Measurements from ENCODE around the gene DNAH12.

DNAH12 gene

GRCh38 chr3:57544181-57545125 is at the start of gene DNAH12:
Gene DNAH12, minus strand, starts transcription at chr3:57544344. Its CDS starts 1,474 bp downstream, at chr3:57542870.
- FAIRE-seq: no peak

DNA sequence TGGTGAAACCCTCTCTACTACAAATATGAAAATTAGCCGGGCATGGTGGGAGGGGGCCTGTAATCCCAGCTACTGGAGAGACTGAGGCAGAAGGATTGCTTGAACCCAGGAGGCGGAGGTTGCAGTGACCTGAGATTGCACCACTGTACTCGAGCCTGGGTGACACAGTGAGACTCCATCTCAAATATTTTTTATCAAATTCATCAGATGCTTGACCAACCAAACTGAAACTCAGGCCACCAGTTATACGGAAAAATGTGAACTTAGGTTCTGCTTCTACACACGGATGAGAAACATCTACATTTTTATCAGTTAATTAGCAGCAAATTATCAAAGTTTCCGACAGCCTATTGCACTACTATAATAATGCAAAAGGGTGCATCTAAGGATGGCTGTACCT is 48.2 kb upstream of the DNAH12 start:
- FAIRE-seq: no peak

DNA sequence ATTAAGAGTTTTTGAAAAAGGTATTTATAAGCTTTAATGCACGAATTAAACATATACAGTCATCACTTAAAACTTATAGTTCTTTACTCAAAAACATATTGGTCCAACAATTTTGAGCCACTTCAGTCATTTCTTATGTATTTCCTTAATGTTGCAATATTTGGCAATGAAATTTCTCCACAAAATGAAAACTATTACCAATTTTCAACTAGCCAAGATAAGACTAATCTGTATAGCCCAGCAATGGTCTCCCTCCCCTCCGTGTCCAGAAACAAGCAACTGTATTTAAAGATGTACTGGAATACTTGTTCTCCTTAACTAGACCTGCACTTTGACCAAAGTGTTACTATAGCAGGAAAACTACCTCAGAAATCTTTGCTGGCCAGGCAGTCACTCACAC is 43.8 kb upstream of the DNAH12 start:
- no peak for FAIRE-seq

DNA sequence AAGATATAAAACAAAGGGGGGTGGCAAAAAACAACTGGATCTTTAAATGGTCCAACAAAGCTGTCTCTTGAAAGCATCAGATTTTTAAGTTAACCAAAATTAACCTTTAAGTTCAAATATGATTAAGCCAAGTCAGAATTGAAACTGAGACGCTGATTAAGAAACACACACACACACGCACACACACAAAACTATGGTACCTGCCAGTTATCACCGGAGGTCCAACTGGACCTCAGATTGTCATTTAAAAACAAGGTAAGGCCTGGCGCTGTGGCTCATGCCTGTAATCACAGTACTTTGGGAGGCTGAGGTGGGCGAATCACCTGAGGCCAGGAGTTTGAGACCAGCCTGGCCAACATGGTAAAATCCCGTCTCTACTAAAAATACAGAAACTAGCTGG is 42.6 kb upstream of the DNAH12 start:
- no peak for FAIRE-seq

GRCh38 chr3:57583544-57583943 is 39.4 kb upstream of the DNAH12 start:
- no peak for FAIRE-seq

GRCh38 chr3:57582474-57583168 is 38.5 kb upstream of the DNAH12 start:
- FAIRE-seq: no peak

GRCh38 chr3:57577801-57578200 is 33.7 kb upstream of the DNAH12 start:
- FAIRE-seq: no peak

GRCh38 chr3:57575966-57576626 is 32.0 kb upstream of the DNAH12 start:
- FAIRE-seq: no peak

DNA sequence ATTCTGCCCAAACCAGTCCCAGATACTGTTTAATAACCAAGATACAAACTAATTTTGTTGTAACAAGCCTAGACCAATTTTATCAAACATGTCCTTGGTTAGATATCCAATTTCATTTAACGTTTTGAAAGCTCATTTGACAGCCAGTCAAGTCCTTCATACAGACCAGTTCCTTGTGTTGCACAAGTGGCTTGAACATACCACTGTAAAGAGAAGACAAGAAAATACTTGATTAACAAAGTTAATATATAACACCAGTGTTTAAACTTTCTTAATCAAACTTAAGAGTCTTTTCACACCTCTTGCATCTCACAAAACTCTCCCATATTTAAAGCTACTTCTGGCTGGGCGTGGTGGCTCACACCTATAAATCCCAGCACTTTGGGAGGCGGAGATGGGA is 28.0 kb upstream of the DNAH12 start:
- FAIRE-seq: peak; percentile 41

DNA sequence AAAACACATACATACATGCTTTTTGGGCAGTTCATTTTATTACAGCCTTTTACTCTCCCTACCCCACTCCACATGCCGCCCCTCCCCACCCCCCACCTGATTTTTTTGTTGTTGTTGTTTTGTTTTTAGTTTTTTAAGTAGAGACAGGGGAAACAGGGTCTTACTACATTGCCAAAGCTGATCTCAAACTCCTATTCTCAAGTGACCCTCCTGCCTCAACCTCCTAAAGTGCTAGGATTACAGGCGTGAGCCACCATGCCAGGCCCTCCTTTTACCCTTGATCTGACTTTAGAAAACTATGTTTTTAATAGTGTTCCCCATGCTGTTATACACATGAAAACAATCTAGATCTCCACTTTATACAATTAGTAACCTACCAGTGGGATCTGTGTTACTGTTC is 26.7 kb upstream of the DNAH12 start:
- no peak for FAIRE-seq

DNA sequence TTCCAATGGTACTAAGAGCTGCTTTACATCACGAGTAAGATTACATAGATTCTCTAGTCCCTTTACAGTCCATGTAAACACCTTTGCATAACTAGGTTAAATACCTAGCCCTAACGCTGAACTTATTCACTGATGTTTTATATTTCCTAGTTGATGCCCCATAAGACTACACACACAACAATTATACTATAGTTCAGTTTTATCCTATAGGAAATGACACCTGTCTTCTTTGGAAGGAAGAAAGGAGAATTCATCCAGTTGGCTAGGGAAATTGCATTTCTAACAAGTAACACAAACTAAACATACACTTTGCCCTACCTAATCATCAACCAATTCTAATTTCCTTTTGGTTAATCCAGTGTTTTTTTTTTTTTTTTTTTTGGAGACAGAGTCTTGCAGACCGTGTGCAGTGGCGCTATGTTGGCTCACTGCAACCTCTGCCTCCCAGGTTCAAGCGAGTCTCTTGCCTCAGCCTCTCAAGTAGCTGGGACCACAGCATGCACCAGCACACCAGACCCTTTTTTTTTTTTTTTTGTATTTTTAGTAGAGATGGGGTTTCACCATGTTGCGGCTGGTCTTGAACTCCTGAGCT is 25.8 kb upstream of the DNAH12 start:
- FAIRE-seq: no peak

DNA sequence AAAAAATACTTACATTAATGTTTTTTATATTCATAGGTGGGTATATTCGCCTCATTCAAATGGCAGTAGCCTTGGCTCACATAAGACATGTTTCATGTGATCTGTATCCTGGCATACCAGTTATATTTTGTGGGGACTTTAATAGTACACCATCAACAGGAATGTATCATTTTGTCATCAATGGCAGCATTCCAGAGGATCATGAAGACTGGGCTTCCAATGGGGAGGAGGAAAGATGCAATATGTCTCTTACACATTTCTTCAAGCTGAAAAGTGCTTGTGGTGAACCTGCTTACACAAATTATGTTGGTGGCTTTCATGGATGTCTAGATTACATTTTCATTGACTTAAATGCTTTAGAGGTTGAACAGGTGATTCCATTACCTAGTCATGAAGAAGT is 15.4 kb upstream of the DNAH12 start:
- FAIRE-seq: no peak

DNA sequence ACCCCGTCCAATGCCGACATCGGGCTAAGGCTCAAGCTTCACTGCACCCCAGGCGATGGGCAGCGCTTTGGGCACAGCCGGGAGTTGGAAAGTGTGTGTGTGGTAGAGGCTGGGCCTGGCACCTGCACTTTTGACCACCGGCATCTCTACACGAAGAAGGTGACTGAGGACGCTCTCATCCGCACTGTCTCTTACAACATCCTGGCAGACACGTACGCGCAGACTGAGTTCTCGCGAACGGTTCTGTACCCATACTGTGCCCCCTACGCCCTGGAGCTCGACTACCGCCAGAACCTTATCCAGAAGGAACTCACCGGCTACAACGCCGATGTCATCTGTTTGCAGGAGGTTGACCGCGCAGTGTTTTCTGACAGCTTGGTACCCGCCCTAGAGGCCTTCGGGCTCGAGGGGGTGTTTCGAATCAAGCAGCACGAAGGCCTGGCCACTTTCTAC is 13.0 kb upstream of the DNAH12 start:
- FAIRE-seq: no peak

DNA sequence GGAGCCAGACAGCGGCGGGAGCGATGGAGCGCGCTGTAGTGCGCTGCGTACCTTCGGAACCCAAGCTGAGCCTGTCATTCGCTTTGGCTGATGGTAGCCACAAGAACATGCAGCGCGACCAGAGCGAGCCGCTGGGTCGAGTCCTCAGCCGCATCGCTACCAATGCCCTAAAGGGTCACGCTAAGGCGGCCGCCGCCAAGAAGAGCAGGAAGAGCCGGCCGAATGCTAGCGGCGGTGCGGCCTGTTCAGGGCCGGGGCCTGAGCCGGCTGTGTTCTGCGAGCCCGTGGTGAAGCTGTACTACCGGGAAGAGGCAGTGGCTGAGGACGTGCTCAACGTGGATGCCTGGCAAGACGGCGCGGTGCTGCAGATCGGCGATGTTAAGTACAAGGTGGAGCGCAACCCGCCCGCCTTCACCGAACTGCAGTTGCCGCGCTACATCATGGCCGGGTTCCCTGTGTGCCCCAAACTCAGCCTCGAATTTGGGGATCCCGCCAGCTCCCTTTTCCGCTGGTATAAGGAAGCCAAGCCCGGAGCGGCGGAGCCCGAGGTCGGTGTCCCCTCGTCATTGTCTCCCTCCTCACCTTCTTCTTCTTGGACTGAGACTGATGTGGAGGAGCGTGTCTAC is 12.4 kb upstream of the DNAH12 start:
- FAIRE-seq: no peak

GRCh38 chr3:57555738-57556458 is 11.8 kb upstream of the DNAH12 start, which contains the start of gene PDE12:
Gene PDE12, plus strand, starts transcription at chr3:57556274. Its CDS starts 106 bp downstream, at chr3:57556380.
- FAIRE-seq: peak; percentile 39

DNA sequence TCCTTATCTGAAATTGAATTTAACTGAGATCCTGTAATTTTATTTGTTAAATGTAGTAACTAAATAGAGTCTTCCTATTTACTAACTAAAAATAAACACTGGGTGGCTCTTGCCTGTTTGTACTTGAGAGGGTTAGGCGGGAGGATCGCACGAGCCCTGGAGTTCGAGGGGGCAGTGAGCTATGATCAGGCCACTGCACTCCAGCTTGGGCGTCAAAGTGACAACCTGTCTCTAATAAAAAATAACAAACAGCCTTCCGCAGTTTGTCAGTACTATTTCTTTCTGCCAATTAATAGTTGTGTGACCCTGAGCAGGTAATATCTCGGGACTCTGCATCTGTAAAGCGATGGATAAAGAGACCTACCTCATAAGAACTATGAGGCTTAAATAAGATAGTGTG is 11.2 kb upstream of the DNAH12 start:
- FAIRE-seq: no peak

DNA sequence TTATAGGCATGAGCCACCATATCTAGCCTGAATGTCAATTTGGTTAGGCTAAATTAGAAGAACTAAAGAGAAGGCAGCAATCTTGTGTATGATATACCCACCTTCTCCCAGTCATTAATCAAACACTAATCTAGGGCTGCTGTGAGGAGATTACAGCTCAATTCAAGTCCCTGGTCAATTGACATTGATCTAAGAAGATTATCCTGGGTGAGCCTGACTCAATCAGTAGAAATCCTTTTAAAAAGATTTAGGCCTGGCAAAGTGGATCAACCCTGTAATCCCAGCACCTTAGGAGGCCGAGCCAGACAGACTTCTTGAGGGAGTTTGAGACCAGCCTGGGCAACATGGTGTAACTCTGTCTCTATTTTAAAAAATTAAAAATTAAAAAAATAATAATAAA is 2.5 kb upstream of the DNAH12 start:
- no peak for FAIRE-seq

GRCh38 chr3:57545636-57546268 is 1.6 kb upstream of the DNAH12 start:
- no peak for FAIRE-seq

DNA sequence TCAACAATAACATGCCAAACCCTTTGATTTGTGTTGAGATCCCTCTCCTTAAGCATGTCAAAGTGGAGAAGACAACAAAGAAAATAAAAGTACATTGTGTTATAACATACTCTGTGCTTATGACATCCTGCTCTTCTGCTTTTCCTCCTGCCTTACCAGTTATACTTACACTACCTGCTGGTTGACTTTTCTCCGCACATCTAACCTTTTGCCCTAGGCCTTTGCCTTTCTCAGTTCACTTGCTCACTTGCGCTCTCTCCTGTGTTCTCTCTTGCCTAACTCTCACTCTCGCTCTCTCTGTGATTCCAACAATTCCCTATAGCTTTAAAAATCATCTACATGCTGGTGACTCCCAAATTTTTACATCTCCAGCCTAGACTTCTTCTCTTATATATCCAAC is 5.7 kb downstream of the DNAH12 start:
- no peak for FAIRE-seq

DNA sequence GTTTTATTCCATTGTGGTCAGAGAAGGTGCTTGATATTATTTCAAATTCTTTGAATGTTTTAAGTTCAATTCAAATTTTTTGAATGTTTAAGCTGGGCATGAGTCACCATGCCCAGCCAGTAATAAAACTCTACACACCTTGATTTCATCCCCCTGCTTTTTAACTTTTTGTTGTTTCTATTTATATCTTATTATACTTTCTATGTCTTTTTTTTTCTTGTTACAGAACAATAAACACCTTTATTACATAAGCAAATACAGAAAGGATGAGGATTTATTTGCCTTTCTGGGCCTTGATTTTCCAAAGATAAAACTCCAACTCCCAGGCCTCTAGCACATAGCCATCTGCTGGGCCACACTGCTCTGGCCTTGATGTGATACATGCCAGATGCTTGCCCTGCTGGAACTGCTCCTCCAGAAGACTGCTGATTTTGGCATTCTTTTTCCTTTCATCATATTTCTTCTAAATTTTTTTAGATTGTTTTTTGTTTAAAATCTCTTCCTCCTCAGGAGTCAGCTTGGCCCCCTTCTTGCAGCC is 14.0 kb downstream of the DNAH12 start:
- no peak for FAIRE-seq
